ENCODE data around the gene KCNK2. TPM values are rescaled to one million over a fixed set of nuclear protein-coding genes. Genes with fewer than 3 reads are reported as not detected.

KCNK2 gene
- total RNA-seq, 6 experiments from 2014 or later: 50.1 to 93.1 (median 85.0) TPM

DNA sequence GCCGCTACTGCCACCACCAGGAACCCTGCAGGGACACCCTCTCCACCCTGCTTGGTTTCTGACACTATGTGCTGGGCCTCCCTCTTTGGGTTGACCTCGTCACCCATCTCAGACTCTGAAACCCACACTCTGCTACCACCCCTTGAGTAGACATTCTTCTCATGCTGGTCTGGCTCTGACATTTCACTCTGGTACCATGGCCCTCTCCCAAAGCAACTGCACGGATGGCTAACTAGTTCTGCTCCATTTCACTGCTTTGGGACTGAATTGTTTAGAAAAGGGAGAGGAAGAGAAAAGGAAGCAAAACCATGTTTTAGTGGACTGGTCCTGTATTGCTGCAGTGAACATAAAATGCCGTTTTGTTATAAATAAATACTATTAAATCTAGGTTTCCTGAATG, 137.8 kb downstream of the KCNK2 start:
- TF ChIP-seq, protein P1, sequence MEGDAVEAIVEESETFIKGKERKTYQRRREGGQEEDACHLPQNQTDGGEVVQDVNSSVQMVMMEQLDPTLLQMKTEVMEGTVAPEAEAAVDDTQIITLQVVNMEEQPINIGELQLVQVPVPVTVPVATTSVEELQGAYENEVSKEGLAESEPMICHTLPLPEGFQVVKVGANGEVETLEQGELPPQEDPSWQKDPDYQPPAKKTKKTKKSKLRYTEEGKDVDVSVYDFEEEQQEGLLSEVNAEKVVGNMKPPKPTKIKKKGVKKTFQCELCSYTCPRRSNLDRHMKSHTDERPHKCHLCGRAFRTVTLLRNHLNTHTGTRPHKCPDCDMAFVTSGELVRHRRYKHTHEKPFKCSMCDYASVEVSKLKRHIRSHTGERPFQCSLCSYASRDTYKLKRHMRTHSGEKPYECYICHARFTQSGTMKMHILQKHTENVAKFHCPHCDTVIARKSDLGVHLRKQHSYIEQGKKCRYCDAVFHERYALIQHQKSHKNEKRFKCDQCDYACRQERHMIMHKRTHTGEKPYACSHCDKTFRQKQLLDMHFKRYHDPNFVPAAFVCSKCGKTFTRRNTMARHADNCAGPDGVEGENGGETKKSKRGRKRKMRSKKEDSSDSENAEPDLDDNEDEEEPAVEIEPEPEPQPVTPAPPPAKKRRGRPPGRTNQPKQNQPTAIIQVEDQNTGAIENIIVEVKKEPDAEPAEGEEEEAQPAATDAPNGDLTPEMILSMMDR (IDR thresholded peaks at IDR 0.05): no peak
- no peak overlapping the region for H3K4me3 Mint-ChIP-seq
- H3K27ac Mint-ChIP-seq: no peak overlapping the region
- peaks cover 22% of the 10 kb centered on the region for H3K4me1 Mint-ChIP-seq (ENCODE audit: low read depth)
- peaks cover 31% of the 10 kb centered on the region for H3K36me3 Mint-ChIP-seq (ENCODE audit: low read depth)
- H3K9me3 Mint-ChIP-seq: no peaks in the 10 kb centered on the region
- peaks cover 3% of the 10 kb centered on the region; the same call in 1 of the 2 replicates for H3K27me3 Mint-ChIP-seq (ENCODE audit: insufficient read depth)
- DNase-seq: no peak

DNA sequence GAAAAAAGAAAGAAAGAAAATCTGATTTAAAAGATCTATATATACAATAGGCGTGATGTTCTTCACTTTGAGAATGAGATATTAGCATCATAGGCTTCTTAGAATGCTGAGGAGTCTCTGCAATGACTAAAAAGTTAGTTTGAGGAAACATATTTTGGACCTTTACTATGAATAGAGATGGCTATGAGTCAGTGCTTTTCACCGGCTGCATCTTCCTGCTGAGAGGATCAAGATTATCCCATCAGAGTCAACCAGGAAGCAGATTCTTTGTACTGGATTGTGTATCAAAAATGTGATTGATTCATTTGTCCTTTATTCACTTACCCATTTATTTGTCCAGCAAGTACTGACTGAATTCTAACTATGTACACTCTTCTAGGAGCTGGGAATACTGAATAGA, 144.2 kb downstream of the KCNK2 start:
- H3K9me3 Mint-ChIP-seq: no peaks in the 10 kb centered on the region
- peak; percentile 16 for DNase-seq
- no peaks in the 10 kb centered on the region; the same call in 1 of the 2 replicates for H3K27me3 Mint-ChIP-seq (ENCODE audit: insufficient read depth)
- H3K27ac Mint-ChIP-seq: peak overlapping the region; percentile 65
- H3K4me3 Mint-ChIP-seq: no peak overlapping the region
- TF ChIP-seq, protein P1 (IDR thresholded peaks at IDR 0.05): no peak
- no peaks in the 10 kb centered on the region for H3K4me1 Mint-ChIP-seq (ENCODE audit: low read depth)
- H3K36me3 Mint-ChIP-seq (ENCODE audit: low read depth): peaks cover 19% of the 10 kb centered on the region

- no peak for DNase-seq
- Mint-ChIP-seq H3K27me3 (ENCODE audit: insufficient read depth) (no peaks in the 10 kb centered on the region; the same call in 1 of the 2 replicates), H3K27ac (no peak overlapping the region), H3K4me3 (no peak overlapping the region), H3K36me3 (ENCODE audit: low read depth) (peaks cover 14% of the 10 kb centered on the region; the same call in 1 of the 2 replicates), H3K9me3 (no peaks in the 10 kb centered on the region), H3K4me1 (ENCODE audit: low read depth) (no peaks in the 10 kb centered on the region)
- TF ChIP-seq, protein P1 (IDR thresholded peaks at IDR 0.05): no peak
Measured at GRCh38 chr1:215228193-215228592, 145.7 kb downstream of the KCNK2 start.

DNA sequence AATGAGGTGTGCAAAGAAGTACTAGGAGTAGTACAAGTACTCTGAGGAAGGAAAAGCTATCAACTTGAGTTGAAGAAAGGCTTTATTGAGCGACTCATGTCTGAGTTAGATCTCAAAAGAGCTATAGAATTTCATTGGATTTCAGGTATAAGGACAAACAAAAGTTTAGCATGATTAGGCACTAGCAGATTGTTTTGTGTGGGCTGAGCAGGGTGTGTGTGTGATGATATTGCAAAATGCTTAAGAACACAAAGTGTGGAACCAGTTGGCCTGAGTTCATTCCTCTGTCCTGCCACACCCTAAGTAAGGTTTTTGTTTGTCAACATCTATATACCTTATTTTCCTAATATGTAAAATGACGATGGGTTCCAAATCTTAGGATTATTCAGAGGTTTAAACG, 158.9 kb downstream of the KCNK2 start:
- TF ChIP-seq, protein P1 (IDR thresholded peaks at IDR 0.05): no peak
- H3K27me3 Mint-ChIP-seq (ENCODE audit: insufficient read depth): peaks cover 2% of the 10 kb centered on the region
- no peak overlapping the region for H3K27ac Mint-ChIP-seq
- H3K4me1 Mint-ChIP-seq (ENCODE audit: low read depth): peaks cover 18% of the 10 kb centered on the region
- DNase-seq: no peak
- H3K9me3 Mint-ChIP-seq: no peaks in the 10 kb centered on the region
- no peak overlapping the region for H3K4me3 Mint-ChIP-seq
- H3K36me3 Mint-ChIP-seq (ENCODE audit: low read depth): peaks cover 43% of the 10 kb centered on the region

GRCh38 chr1:215243345-215244054, 161.0 kb downstream of the KCNK2 start:
- TF ChIP-seq, protein P1 (IDR thresholded peaks at IDR 0.05): no peak
- peaks cover 43% of the 10 kb centered on the region for H3K36me3 Mint-ChIP-seq (ENCODE audit: low read depth)
- peaks cover 2% of the 10 kb centered on the region for H3K27me3 Mint-ChIP-seq (ENCODE audit: insufficient read depth)
- H3K27ac Mint-ChIP-seq: peak overlapping the region; percentile 60
- H3K4me3 Mint-ChIP-seq: no peak overlapping the region
- DNase-seq: no peak
- H3K9me3 Mint-ChIP-seq: no peaks in the 10 kb centered on the region
- H3K4me1 Mint-ChIP-seq (ENCODE audit: low read depth): peaks cover 18% of the 10 kb centered on the region

All from HFFc6 (cell line).